ENCODE data around the gene FKBP3. TPM values are rescaled to one million over a fixed set of nuclear protein-coding genes. Genes with fewer than 3 reads are reported as not detected.
A peak's percentile ranks its signal among the peaks of the same experiment; 100 is the strongest.
"Not testable (repeated sequence)": the region's sequence is repeated elsewhere in the genome, so short reads cannot be mapped to it uniquely, and the experiment has no call there.

FKBP3 gene
- polyA plus RNA-seq, 4 donors, result 86.4 to 153 (median 130) TPM

DNA sequence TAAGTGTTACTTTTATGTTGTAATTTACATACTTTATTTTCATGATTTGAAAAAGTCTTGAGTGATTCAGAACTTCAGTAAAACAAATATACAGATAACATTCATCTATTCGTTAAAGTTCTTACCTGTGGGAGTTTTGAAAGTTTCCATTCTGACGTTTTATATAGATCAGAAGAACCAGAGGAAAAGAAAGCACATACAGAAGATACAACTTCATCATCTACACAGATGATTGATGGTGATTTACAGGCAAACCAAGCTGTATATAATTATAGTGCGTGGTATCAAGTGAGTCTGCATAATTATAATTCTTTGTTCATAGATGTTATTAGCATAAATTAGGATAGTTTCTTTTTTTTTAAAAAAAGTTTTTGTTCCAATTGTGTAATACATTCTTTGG, 20.0 kb downstream of the FKBP3 start:
- no peak for DNase-seq (ENCODE audit: low read depth in 4 of 4, low spot score in 3 of 4)

DNA sequence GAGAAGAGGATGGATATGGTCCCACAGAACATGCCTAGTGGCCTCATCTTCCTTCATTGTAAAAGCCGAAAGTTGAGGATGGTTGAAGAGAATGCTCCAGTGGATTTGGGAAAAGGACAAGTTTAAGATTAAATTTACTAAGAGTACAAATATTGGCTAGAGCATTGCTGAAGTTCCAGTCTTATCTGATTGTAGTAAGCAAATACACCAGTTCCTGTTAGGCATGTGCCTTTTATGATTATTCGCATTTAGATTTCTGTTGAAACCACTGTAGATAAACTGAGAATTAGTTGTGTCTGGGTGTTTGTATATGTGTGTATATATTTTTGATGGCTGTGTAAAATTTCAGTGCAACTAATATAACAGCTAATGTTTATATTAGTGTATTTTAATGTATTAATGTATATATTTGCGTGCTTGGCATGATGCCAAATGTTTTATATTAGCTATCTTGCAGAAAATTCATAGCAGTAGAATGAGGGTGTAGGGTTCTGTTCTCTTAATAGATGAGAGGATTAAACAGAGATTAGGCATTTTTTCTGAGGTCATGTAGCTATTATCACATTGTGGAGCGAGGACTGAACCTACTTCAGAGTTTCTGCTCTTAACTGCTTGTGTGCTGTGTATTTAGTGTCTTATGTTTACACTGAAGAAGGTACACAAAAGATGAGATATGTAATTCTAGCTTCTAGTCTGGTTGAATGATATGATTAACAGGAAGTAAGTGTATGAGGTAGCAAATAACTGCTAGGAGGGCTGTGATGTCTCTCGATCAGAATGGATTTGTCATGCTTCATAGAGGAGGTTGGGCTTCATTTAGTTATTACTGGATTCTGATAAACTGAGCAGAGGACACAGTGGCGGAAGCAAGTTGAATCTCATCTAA, 21.1 kb downstream of the FKBP3 start:
- no peak for DNase-seq (ENCODE audit: low read depth in 4 of 4, low spot score in 3 of 4)

DNA sequence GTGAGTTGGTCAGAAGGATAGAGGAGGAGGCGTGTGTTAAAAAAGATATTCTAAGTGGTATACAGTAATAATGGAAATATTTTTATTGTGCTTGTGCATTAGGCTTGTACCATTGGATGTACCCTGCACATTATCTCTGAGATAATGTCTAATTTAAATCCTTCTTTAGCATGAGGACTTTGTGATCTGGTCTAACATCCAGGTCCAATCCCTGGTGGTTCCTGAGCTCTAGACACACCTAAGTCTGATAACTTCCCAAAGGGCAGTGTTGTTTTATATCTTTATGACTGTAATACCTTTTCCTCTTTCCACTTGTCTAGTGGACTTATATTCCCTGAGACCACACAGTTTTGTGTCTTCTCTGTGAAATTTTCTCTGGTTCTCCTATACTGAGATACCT, 29.7 kb downstream of the FKBP3 start:
- no peak for DNase-seq (ENCODE audit: low read depth in 4 of 4, low spot score in 3 of 4)

DNA sequence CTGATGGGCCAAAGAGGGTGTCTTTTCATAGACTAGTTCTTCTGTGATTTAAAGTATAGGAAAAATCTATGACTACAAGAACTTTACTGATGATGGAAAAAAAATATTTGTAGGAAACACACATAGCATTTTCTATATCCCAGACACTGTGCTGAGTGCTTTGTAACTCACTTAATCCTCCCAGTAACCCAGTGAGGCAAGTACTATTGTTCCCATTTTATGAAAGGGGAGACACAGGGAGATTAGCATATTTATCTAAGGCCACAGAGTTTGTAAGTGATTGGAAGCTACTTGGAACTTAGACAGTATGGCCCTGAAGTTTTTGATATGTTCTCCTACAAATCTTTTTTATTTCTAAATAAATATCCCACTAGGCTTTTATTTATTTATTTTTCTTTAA, 30.5 kb downstream of the FKBP3 start:
- DNase-seq (ENCODE audit: low read depth in 4 of 4, low spot score in 3 of 4), result no peak

DNA sequence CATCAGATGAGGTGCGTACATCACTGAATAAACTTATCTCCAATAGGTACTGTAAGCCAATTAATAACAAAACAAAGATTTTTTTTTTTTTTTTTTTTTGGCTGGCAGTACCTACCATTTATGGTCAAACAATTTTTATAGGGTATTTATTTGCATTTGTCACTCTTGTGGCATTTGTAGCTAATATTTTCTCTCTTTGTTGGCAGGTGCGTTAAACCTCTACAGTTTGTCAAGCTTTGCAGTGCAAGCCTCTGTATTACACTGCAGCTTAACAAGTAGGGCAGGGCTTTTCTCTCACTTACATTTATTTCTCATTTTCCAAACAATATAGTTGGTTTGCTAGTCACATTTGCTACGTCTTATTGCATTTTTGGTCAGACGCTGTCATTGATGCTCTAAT, 38.1 kb downstream of the FKBP3 start:
- DNase-seq (ENCODE audit: low read depth in 4 of 4, low spot score in 3 of 4), result no peak

DNA sequence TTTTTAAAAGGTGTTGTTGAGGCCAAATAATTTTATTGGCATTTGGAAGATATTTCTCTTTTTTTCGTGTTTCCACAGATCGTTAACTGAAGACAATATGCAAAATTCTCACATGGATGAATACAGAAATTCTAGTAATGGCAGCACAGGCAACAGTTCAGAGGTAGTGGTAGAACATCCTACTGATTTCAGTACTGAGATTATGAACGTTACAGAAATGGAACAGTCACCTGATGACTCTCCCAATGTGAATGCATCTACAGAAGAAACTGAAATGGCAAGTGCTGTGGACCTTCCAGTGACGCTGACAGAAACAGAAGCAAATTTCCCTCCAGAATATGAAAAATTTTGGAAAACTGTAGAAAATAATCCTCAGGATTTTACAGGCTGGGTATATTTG, 39.1 kb downstream of the FKBP3 start:
- DNase-seq (ENCODE audit: low read depth in 4 of 4, low spot score in 3 of 4), result no peak

DNA sequence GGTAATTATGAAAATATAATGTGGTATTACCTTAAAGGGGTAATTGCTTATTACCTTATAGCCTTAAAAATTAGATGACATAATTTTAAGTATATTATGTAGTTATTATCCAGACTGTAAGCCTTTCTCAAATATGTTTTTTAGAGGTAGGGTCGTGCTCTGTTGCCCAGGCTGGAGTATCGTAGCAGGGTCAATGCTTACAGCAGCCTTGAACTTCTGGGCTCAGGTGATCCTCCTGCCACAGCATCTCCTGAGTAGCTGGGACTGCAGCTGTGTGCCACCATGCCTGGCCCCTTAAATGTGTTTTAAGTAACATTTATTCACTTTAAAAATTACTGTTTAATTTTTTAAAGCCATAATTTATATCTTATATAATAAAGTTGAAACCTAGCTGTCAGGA, 40.0 kb downstream of the FKBP3 start:
- DNase-seq (ENCODE audit: low read depth in 4 of 4, low spot score in 3 of 4), result no peak

DNA sequence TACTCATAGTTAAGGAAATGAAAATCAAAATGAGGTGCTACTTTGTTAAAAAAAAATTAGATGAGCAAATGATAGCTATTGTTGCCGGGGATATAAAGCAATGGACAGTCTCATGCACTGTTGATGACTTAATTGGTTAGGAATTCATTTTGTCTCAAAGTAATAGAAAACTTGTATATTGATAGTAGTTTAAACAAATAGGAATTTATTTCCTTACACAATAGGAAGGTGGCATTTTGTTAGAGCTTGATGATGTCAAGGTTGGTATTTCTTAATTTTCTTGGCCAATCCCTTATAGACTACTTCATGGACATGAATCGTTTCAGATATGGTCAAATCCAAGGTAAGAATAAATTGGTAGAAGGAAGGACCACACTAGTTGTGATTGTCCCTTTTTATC, 42.6 kb downstream of the FKBP3 start:
- no peak for DNase-seq (ENCODE audit: low read depth in 4 of 4, low spot score in 3 of 4)

DNA sequence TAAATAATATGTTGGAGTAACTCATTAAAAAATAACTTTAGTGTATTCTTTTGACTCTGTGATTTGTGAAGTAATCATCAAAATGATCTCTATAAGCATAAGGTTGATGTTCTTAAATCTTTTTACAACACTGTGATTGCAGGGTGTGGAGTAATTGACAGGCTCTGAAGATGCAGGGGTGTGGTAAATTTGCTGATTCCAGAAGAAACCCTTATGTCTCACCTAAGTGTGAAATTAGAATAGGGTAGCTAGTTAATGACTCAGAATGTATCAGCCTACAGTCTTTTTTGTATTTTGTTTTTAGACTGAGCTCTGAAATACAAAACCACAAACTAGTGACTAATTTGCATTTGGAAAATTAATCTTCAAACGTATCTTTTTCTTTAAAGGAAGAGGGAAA, 44.5 kb downstream of the FKBP3 start:
- no peak for DNase-seq (ENCODE audit: low read depth in 4 of 4, low spot score in 3 of 4)

DNA sequence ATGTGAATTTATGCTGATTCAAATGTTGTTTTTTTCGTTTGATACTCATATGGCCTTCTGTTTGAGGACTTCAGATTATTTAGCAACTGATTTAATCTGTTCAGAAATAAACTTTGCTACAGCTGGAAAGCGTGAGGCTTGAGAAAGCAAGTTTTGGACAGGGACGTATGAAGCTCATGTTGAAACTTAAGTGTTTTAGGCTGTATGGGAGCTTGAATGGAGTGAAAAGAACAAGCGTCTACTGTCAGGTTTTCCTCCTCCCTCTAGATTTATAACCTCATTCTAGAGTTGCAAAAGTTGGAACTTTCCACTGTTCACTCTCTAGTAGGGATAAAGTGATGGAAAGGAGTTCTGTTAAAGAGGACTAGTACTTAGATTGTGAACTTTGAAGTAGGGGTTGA, 49.3 kb downstream of the FKBP3 start:
- DNase-seq (ENCODE audit: low read depth in 4 of 4, low spot score in 3 of 4), result peak in 2 of 4 donors; percentile 12

DNA sequence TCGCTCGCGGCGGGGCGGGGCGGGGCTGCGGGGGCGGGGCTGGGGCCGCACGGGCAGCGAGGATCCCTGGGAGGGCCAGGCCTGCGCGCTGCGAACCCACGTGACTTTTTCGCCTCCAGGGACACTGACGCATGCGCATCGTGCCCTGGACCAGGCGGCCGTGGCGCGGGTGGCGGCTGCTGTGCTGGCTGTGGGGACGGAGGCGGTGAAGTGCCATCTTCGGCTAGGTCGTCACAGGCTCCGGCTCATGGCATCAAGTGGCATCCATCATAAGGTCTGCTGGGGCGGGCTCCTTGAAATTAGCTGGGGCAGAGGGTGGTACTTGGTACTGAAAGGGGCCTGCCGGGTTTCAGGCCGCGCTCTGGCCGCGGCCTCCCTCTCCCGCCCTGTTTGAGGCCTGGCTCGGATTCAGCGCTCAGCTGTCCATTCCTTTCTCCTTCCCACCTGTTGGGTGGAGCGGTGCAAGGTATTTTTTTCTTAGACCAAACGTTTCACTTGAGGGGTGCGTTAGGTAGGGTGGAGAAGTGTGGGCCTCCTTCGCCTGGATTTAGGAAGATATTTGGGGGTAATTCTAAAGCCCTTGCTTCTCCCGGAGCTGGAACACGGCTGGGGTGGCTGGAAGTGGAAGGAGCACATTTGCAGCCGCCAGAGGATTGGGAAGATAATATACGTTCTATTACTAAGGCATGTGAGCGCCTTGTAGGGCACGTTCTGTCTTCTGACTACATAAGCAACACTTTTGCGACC, 50.1 kb downstream of the FKBP3 start, which contains the start of gene PRPF39:
Gene PRPF39 (plus strand): TSS at position 141 of the 747 bp plus-strand sequence. CDS start 11,124 bp downstream, outside the sequence.
- DNase-seq (ENCODE audit: low read depth in 4 of 4, low spot score in 3 of 4), result peak; percentile 86 to 88 (median 86)

DNA sequence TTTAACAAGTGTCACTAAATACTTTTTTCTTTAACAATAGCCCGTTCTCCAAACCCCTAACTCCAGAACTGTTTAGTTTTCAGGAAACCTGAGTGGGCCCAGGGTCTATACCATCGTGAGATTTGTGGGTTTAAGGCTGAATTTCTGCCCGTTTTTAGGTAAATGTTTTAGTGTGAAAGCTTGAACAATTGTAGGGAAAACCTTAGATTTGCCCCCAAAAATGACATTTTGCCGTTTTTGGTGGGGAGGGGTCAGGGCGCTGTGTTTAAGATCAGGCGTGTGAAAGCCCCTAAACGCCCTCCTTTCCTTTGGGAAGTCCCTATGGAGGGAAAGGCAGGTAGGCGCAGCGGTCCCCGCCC, 50.7 kb downstream of the FKBP3 start:
- DNase-seq (ENCODE audit: low read depth in 4 of 4, low spot score in 3 of 4), result no peak

DNA sequence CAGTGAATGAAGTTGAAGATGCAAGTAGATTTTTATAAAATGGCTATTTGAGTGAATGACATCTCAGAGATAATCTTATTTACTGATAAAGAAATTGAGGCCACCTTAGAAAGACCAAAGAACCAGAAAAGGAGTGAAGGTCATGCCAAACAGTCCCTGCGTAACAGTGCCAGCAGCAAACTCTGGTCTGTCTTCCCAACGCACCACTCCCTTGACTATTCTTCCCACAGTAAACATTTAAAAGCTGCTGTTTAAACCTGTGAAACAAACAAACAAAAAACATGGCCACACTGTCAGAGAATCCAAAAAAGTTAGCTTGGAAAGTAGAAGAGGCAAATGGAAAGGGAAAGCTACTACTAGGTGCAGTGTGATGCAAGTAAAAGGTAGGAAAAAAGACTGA, 51.9 kb downstream of the FKBP3 start:
- DNase-seq (ENCODE audit: low read depth in 4 of 4, low spot score in 3 of 4), result no peak

DNA sequence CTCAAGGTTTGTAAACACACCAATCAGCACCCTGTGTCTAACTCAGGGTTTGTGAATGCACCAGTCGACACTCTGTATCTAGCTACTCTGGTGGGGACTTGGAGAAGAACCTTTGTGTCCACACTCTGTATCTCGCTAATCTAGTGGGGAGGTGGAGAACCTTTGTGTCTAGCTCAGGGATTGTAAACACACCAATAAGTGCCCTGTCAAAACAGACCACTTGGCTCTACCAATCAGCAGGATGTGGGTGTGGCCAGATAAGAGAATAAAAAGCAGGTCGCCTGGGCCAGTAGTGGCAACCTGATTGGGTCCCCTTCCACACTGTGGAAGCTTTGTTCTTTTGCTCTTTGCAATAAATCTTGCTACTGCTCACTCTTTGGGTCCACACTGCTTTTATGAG, 53.2 kb downstream of the FKBP3 start:
- not testable (repeated sequence) for DNase-seq (ENCODE audit: low read depth in 4 of 4, low spot score in 3 of 4)

DNA sequence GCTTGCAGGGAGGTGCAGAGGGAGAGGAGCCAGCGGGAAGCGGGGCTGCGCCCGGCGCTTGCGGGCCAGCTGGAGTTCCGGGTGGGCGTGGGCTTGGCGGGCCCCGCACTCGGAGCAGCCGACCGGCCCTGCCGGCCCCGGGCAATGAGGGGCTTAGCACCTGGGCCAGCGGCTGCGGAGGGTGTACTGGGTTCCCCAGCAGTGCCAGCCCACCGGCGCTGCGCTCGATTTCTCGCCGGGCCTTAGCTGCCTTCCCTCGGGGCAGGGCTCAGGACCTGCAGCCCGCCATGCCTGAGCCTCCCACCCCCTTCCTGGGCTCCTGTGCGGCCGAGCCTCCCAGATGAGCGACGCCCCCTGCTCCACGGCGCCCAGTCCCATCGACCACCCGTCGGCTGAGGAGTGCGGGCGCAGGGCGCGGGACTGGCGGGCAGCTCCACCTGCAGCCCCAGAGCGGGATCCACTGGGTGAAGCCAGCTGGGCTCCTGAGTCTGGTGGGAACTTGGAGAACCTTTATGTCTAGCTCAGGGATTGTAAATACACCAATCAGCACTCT, 53.8 kb downstream of the FKBP3 start:
- not testable (repeated sequence) for DNase-seq (ENCODE audit: low read depth in 4 of 4, low spot score in 3 of 4)

DNA sequence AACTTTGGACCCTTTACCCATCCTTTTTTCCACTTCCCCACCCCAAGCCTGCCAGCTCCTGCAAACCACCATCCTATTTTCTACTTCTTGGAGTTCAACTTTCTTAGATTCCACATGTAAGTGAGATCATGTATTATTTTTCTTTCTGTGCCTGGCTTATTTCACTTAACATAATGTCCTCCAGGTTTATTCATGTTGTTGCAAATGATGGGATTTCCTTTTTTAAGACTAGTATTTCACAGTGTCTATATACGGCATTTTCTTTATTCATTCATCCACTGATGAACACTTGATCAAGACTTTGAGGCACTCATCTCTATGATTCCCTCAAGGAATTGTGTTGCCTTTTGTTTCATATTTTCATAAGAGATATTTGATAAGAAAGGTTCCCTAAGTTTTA, 56.0 kb downstream of the FKBP3 start:
- DNase-seq (ENCODE audit: low read depth in 4 of 4, low spot score in 3 of 4), result no peak

DNA sequence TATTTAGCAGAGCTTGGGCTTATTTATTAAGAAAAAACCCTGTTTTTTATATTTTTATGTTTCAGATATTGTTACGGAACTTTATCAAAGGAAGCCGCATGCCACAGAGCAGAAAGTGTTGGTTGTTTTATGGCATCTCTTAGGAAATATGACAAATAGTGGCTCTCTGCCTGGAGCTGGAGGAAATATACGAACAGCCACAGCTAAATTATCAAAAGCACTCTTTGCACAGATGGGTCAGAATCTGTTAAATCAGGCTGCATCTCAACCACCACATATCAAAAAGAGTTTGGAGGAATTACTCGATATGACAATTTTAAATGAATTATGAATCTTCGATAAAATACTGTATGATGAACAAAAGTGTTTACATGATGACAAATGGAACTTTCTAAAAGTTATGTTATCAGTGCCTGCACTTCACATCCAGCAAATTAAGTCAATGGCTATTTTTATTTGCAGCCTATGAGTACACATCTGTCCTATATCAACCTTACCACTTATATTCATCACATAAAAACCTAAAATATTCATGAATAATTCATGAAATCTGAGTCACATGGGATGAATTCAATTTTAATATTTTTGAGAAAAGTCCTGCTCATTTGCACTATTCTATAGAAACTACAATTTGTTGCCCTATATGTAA, 60.9 kb downstream of the FKBP3 start:
- no peak for DNase-seq (ENCODE audit: low read depth in 4 of 4, low spot score in 3 of 4)

DNA sequence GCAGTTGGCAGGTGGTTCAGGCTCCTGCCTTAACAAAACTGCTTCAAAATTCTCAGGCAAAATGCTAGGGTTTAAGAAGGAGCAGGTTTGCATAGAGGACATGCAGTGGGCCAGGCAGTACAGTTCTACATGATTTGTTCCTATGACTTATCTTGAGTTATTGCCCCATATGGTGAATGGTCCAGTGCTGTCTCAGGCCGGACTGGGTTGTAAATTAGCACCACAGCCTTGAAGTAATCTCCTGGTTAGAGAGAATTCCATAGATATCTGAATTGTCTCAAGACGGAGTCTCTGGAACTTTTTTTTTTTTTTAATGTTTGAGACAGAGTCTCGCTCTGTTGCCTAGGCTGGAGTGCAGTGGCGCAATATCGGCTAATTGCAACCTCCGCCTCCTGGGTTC, 62.2 kb downstream of the FKBP3 start:
- DNase-seq (ENCODE audit: low read depth in 4 of 4, low spot score in 3 of 4), result no peak

DNA sequence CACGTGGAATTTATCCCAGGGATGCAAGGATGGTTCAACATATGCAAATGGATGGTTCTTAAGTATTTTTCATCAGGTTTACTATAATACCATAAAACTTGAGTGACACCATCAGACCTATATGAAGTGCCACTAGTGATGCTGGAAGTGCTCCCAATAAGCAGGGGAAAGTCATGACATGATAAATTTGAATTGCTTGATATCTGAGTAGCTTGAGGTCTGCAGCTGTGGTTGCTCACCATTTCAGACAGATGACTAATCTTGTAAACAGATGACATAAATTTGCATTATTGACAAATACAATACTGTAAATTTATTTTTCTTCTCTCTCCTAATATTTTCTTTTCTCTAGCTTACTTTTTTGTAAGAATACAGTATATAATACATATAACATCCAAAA, 64.1 kb downstream of the FKBP3 start:
- DNase-seq (ENCODE audit: low read depth in 4 of 4, low spot score in 3 of 4), result no peak

DNA sequence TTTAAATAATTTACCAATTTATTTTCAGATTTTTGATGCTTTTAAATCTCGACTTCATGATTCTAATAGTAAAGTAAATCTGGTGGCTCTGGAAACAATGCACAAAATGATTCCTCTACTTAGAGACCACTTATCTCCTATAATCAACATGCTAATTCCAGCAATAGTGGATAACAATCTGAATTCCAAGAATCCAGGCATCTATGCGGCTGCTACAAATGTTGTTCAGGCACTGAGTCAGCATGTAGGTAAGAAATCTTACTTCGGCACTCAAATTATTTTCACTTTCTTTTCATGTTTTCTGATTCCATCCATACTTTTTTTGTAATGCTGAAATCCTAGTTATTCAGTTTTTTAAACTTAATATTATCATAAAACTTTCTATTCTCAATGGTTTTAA, 65.9 kb downstream of the FKBP3 start:
- DNase-seq (ENCODE audit: low read depth in 4 of 4, low spot score in 3 of 4), result no peak

DNA sequence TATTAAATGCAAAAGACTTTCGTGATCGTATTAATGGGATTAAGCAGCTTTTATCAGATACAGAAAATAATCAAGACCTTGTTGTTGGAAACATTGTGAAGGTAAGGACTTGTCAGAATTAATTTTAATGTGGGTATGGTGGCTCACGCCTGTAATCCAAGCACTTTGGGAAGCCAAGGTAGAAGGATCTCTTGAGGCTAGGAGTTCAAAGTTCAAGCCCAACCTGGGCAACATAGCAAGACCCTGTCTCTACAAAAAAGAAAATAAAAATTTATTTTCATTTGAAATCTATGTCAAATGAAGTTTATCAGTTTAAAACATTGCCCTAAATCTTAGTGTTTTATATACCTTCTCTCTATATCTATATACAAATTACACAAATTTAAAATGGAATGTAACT, 67.6 kb downstream of the FKBP3 start:
- no peak for DNase-seq (ENCODE audit: low read depth in 4 of 4, low spot score in 3 of 4)
